Suprapubic skin (tissue), 4 donors: ENCODE measurements around the gene PVRIG. TPM values are rescaled to one million over a fixed set of nuclear protein-coding genes. Genes with fewer than 3 reads are reported as not detected.
"Not testable (repeated sequence)": the region's sequence is repeated elsewhere in the genome, so short reads cannot be mapped to it uniquely, and the experiment has no call there.

Experiments
- DNase-seq, 2 donors: peaks; one replicate each; pipeline ENCODE4 v3.0.0-alpha.2; 2019; ENCODE audit warnings: low spot score in 2 of 2
- H3K27ac ChIP-seq: fragments of 200-600 bp; sonication (generic); one replicate; pipeline ENCODE4 v1.5.1; 2019
- H3K27me3 ChIP-seq: fragments of 200-600 bp; sonication (generic); one replicate; pipeline ENCODE4 v1.5.1; 2019
- H3K36me3 ChIP-seq: fragments of 200-600 bp; sonication (generic); one replicate; pipeline ENCODE4 v1.5.1; 2019
- H3K4me1 ChIP-seq: fragments of 200-600 bp; sonication (generic); one replicate; pipeline ENCODE4 v1.5.1; 2019
- H3K4me3 ChIP-seq: fragments of 200-600 bp; sonication (generic); one replicate; pipeline ENCODE4 v1.5.1; 2019; ENCODE audit warnings: mild to moderate bottlenecking
- H3K9me3 ChIP-seq: fragments of 200-600 bp; sonication (generic); one replicate; pipeline ENCODE4 v1.5.1; 2019
- EP300 ChIP-seq: sonication (generic); formaldehyde crosslinking; IDR thresholded peaks from one replicate; pipeline ENCODE4 v1.6.1; 2017; ENCODE audit warnings: antibody characterized with exemption
- POLR2A ChIP-seq, 2 donors: fragments of 450-650 bp; IDR thresholded peaks; one replicate each; pipeline ENCODE4 v1.6.1; 2017; ENCODE audit warnings: antibody characterized with exemption in 2 of 2, mild to moderate bottlenecking in 2 of 2, moderate library complexity in 2 of 2
- POLR2AphosphoS5 ChIP-seq, 3 donors: sonication (generic); formaldehyde crosslinking; IDR thresholded peaks; one replicate each; pipeline ENCODE4 v1.6.1; 2017; ENCODE audit warnings: antibody characterized with exemption in 3 of 3
- WGBS: methylation state at CpG from one replicate; pipeline ENCODE4 v1.1.5; 2018; 5-methylcytosine and 5-hydroxymethylcytosine counted together
- total RNA-seq, 4 donors: library from RNA; depleted of rRNA; stranded (reverse); fragments of >200 nt; gene quantifications; one replicate each; pipeline ENCODE4 v1.1.0, GENCODE V29; 2016
- TF ChIP-seq, protein P1 (sequence below), 2 donors: fragments of 200-600 bp in 1 of 2; fragments of 450-650 bp in 1 of 2; sonication (generic) in 1 of 2; IDR thresholded peaks; one replicate each; pipeline ENCODE4 v1.5.1; 2016 to 2019; ENCODE audit warnings: antibody characterized with exemption in 2 of 2, mild to moderate bottlenecking in 1 of 2, moderate library complexity in 1 of 2

Gene PVRIG
- total RNA-seq, 4 donors from 2014 or later, result not detected

DNA sequence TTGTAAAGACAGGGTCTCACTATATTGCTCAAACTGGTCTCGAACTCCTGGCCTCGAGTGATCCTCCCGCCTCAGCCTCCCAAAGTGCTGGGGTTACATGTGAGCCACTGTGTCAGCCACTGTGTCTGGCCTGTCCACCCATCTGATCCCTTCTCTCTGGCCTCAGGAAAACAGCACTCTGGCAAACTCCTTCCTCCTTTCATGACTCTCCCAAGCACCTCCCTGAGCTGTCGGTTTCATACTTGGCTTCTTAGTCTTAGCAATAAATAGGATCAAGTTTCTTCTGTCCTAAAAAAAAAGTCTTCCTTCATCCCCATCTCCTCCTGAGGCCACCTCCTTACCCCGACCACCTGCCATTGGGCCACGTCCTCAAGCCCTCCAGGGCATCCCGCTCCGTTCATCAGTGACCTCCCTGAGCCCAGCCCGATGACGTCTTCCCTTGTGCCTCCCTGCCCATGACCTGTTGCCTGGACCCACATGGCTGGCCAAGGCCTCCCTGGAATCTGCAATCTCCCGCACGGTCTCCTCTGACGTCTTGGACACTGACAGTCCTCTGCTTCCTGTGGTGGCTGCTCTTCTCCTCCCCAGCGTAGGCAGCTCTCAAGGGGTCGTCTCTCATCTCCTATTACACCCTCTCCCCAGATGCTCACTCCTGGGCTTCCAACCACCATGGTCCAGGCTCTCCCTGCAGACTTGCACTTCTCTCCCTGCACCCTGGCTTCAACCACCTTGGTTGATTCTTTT is 26.5 kb downstream of the PVRIG start:
- H3K4me1 ChIP-seq, H3K9me3 ChIP-seq, DNase-seq, H3K27ac ChIP-seq, H3K36me3 ChIP-seq, H3K4me3 ChIP-seq, H3K27me3 ChIP-seq: not testable (repeated sequence)
- 89% methylated on average over 15 of the region's 15 CpGs for WGBS

DNA sequence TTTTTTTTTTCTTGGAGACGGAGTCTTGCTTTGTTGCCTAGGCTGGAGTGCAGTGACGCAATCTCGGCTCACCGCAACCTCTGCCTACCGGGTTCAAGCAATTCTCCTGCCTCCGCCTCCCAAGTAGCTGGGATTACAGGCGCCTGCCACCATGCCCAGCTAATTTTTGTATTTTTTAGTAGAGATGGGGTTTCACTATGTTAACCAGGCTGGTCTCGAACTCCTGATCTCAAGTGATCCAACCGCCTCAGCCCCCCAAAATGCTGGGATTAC is 27.1 kb downstream of the PVRIG start:
- 94% methylated on average over 9 of the region's 9 CpGs for WGBS
- not testable (repeated sequence) for H3K36me3 ChIP-seq, H3K27me3 ChIP-seq, H3K4me1 ChIP-seq, H3K9me3 ChIP-seq, H3K4me3 ChIP-seq, H3K27ac ChIP-seq, DNase-seq

DNA sequence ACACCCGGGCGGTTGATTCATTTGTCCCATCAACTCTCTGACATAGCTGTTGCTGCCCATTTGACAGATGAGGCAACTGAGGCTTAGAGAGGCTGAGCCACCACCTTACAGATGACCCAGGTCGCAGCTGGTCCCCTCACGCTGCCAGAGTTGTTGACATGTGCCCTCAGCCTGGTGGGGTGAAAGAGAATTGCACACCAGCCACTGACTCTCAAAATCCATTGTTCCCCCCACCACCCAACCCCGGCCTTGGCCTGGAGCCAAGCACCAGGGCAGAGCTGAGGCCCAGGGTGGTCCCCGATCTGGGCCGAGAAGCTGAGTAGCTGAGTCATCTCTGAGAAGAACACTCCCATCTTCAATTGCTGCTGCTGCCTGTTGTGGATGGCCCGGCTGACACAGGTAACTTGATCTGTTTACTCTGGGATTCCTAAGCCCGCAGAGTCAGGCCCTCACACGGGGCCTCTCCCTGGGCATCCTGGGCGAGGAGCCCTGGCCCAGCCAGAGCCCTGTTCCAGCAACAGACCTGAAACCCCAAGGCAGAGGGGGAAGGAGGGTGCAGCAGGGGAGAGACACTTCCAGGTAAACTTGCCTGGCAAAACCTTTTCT is 27.5 kb downstream of the PVRIG start:
- H3K27ac ChIP-seq, result no peak overlapping the region
- TF ChIP-seq EP300 (no peak), POLR2A (IDR thresholded peaks at IDR 0.05) (no peak), POLR2AphosphoS5 (IDR thresholded peaks at IDR 0.05) (no peak)
- TF ChIP-seq, protein P1, sequence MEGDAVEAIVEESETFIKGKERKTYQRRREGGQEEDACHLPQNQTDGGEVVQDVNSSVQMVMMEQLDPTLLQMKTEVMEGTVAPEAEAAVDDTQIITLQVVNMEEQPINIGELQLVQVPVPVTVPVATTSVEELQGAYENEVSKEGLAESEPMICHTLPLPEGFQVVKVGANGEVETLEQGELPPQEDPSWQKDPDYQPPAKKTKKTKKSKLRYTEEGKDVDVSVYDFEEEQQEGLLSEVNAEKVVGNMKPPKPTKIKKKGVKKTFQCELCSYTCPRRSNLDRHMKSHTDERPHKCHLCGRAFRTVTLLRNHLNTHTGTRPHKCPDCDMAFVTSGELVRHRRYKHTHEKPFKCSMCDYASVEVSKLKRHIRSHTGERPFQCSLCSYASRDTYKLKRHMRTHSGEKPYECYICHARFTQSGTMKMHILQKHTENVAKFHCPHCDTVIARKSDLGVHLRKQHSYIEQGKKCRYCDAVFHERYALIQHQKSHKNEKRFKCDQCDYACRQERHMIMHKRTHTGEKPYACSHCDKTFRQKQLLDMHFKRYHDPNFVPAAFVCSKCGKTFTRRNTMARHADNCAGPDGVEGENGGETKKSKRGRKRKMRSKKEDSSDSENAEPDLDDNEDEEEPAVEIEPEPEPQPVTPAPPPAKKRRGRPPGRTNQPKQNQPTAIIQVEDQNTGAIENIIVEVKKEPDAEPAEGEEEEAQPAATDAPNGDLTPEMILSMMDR (IDR thresholded peaks at IDR 0.05), result no peak
- 33% methylated on average over 11 of the region's 11 CpGs for WGBS
- H3K4me3 ChIP-seq, result no peak overlapping the region
- H3K36me3 ChIP-seq, result no peaks in the 10 kb centered on the region
- H3K27me3 ChIP-seq, result no peaks in the 10 kb centered on the region
- DNase-seq, result no peak
- H3K9me3 ChIP-seq, result no peaks in the 10 kb centered on the region
- H3K4me1 ChIP-seq, result peaks cover 5% of the 10 kb centered on the region

DNA sequence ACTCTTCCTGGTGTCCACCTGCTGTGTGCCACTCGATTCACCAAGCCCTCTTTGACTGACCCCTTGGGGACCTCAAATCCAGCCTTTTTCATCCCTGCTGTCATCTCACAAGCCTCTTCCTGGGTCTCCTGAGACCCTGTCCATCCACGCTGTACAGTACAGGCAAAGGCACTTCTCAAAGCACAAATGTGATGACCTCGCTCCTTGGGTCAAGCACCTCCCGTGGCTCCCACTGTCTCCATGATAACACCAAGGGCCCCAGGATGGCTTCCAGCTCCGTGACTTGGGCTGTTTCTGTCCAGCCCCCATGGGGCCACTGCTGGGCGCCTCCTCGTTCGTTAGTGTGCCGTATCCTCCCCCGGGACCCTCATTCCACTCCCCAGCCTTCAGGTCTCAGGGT is 28.7 kb downstream of the PVRIG start:
- Histone ChIP-seq H3K27ac (no peak overlapping the region), H3K4me1 (peaks cover 5% of the 10 kb centered on the region), H3K9me3 (no peaks in the 10 kb centered on the region), H3K27me3 (no peaks in the 10 kb centered on the region), H3K4me3 (no peak overlapping the region), H3K36me3 (no peaks in the 10 kb centered on the region)
- TF ChIP-seq POLR2A (IDR thresholded peaks at IDR 0.05), result no peak
- TF ChIP-seq POLR2AphosphoS5 (IDR thresholded peaks at IDR 0.05), result no peak
- TF ChIP-seq, protein P1 (IDR thresholded peaks at IDR 0.05), result no peak
- TF ChIP-seq EP300, result no peak
- WGBS, result 91% methylated on average over 8 of the region's 10 CpGs
- no peak for DNase-seq

DNA sequence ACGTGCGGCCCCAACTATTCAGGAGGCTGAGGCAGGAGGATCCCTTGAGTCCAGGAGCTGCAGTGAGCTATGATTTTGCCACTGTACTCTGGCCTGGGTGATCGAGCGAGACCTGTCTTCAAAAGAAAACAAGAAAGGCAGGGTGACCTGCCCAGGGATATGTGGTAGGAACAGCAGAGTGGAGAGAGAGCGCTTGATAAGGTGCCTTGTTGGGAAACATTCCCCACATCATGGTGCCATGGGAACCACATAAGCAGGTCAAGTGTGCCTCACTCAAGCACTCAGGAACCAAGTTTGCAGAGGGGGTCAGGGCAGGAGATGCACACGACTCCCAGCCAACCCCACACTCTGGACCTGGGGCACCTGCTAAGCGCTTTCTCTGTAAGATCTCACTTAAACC is 37.3 kb downstream of the PVRIG start:
- 88% methylated on average over 7 of the region's 7 CpGs for WGBS
- DNase-seq, result no peak
- H3K9me3 ChIP-seq, result no peaks in the 10 kb centered on the region

DNA sequence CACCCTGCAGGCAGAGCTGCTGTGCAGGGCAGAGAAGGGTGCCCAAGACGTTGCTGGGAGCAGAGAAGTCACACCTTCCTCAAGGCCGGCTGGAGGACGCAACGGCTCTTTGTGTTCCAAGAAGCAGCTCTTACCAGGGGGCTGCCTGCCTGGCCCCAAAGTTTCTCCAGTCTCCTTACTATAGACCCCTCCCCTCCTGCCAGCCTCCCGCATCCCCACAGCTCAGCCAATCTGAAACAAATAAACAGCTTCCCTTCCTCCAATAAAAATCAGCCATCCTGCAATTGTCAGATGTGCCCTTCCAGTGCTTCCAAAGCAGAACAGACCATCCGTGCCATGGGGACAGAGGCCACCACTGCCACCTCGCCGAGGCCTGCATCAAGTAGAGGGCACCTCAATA is 40.2 kb downstream of the PVRIG start:
- H3K27ac ChIP-seq, H3K36me3 ChIP-seq, H3K4me3 ChIP-seq, DNase-seq, H3K4me1 ChIP-seq, H3K9me3 ChIP-seq, H3K27me3 ChIP-seq: not testable (repeated sequence)
- 87% methylated on average over 8 of the region's 8 CpGs for WGBS

More for the DNA sequence above, 37.3 kb downstream of the PVRIG start:
- no peaks in the 10 kb centered on the region for H3K4me1 ChIP-seq
- H3K4me3 ChIP-seq, result no peak overlapping the region
- TF ChIP-seq POLR2A (IDR thresholded peaks at IDR 0.05), result no peak
- TF ChIP-seq EP300, result no peak
- no peaks in the 10 kb centered on the region for H3K36me3 ChIP-seq
- no peak overlapping the region for H3K27ac ChIP-seq
- H3K27me3 ChIP-seq, result no peaks in the 10 kb centered on the region

DNA sequence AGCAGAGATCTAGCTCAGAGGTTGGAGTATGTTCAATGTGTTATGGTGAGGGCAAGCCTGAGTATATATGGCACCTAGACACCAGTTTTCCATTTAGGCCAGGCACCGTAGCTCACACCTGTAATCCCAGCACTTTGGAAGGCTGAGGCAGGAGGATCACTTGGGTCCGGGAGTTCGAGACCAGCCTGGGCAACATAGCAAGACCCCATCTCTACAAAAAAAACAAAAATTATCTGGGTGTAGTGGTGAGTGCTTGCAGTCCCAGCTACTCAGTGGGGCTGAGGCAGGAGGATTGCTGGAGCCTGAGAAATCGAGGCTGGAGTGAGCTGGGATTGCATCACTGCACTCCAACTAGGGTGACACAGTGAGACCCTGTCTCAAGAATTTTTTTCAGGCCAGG is 43.1 kb downstream of the PVRIG start:
- H3K9me3 ChIP-seq, H3K27me3 ChIP-seq, H3K27ac ChIP-seq, H3K4me3 ChIP-seq, H3K4me1 ChIP-seq, H3K36me3 ChIP-seq, DNase-seq: not testable (repeated sequence)
- 98% methylated on average over 4 of the region's 4 CpGs for WGBS

DNA sequence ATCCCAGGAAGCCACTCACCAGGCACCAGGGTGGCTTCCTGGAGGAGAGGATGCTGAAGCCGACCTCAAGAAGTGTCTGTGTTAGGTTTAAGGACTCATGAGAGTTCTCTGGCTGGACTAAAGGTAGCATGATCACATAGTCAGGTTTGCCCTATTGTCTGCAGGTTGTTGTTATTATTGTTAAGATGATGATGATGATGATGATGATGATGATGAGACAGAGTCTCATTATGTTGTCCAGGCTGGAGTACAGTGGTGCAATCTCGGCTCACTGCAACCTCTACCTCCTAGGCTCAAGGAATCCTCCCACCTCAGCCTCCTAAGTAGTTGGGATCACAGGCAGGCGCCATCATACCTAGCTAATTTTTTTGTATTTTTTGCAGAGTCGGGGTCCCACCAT is 44.5 kb downstream of the PVRIG start:
- H3K27ac ChIP-seq, DNase-seq, H3K36me3 ChIP-seq, H3K4me3 ChIP-seq, H3K9me3 ChIP-seq, H3K4me1 ChIP-seq, H3K27me3 ChIP-seq: not testable (repeated sequence)
- WGBS, result 87% methylated on average over 4 of the region's 4 CpGs

DNA sequence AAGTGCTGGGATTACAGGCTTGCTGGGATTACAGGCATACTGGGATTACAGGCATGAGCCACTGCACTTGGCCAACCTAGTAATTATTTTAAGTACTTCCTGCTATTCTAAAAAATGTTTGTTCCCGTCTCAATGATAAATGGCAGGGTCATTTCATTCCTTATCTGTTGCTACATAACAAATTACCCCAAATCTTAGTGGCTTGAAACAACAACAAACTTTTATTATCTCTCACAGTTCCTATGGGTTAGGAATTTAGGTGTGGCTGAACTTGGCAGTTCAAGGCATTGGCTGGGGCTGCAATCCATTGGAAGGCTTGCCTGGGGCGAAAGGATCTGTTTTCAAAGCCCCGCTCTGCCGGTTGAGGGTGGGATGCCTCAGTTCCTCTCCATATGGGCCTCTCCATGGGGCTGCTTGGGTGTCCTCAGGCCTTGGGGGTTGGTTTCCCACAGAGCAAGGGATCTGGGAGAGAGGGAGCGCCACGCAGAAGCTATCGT is 45.0 kb downstream of the PVRIG start:
- not testable (repeated sequence) for DNase-seq
- 56% methylated on average over 7 of the region's 7 CpGs for WGBS

DNA sequence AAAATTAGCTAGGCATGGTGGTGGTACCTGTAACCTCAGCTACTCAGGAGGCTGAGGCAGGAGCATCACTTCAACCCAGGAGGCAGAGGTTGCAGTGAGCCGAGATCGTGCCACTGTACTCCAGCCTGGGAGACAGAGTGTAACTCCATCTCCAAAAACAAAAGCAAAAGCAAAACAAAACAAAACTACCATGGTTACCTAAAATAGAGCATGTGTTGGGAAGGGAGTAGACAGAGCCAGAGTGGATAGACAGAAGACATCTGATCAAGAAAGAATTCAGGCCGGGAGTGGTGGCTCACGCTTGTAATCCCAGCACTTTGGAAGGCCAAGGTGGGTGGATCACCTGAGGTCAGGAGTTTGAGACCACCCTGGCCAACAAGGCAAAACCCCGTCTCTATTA is 46.1 kb downstream of the PVRIG start:
- not testable (repeated sequence) for DNase-seq, H3K4me3 ChIP-seq, H3K36me3 ChIP-seq, H3K9me3 ChIP-seq, H3K27me3 ChIP-seq, H3K4me1 ChIP-seq
- WGBS, result 48% methylated on average over 5 of the region's 5 CpGs
- H3K27ac ChIP-seq, result peak overlapping the region; percentile 7

More for the DNA sequence above, 45.0 kb downstream of the PVRIG start:
- not testable (repeated sequence) for H3K9me3 ChIP-seq, H3K27ac ChIP-seq, H3K27me3 ChIP-seq, H3K4me1 ChIP-seq, H3K4me3 ChIP-seq, H3K36me3 ChIP-seq
